Globus pallidus (tissue), 1 donor: ENCODE data around the gene STXBP4.
A peak's percentile ranks its signal among the peaks of the same experiment; 100 is the strongest.

ENCODE experiments used
- DNase-seq: peaks from one replicate; pipeline ENCODE4 v3.0.0-alpha.2; 2015; ENCODE audit warnings: low spot score

STXBP4 gene

GRCh38 chr17:54971901-54972300 is 3.3 kb downstream of the STXBP4 start:
- no peak for DNase-seq

GRCh38 chr17:54972406-54973138 is 4.0 kb downstream of the STXBP4 start:
- DNase-seq = no peak

DNA sequence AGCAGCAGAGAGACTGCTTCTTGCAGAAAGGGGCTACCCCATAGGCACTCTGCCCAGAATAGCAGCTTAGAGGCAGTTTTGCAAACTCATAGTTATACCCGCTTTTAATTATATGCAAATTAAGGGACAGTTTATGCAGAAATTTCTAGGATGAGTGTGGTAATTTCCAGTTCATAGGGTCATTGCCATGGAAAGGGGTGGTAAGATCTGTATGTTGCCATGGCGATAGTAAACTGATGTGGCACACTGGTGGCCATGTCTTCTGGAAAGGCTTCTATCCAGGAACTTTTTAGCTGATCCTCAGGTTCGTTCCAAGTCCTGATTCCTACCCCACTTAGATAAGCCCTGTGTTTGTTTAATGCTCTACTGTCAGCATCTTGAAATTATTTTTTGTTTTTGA is 6.2 kb downstream of the STXBP4 start:
- no peak for DNase-seq

GRCh38 chr17:54976316-54976715 is 7.8 kb downstream of the STXBP4 start:
- no peak for DNase-seq

- no peak for DNase-seq
These were observed 9.2 kb downstream of the STXBP4 start for GRCh38 chr17:54977744-54978143.

DNA sequence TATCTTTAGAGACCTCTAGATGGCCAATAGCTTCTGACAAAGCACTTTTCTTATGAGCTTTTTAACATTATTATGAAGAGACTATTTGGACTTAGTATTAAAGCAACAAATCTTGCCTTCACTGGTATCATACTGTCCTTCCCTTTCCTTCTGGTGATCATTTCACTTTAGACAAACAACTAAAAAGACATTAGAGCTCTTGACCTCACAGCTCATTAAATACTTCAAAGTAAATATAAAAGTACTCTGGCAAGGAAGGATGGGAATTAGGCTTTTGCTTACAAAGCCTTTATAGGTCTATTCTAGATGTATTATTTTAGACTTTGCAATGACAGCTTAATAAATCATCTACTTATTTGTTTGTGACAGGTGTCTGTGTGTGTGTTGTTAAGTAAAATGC is 11.1 kb downstream of the STXBP4 start:
- no peak for DNase-seq

GRCh38 chr17:54980375-54980774 is 11.8 kb downstream of the STXBP4 start:
- DNase-seq = no peak

DNA sequence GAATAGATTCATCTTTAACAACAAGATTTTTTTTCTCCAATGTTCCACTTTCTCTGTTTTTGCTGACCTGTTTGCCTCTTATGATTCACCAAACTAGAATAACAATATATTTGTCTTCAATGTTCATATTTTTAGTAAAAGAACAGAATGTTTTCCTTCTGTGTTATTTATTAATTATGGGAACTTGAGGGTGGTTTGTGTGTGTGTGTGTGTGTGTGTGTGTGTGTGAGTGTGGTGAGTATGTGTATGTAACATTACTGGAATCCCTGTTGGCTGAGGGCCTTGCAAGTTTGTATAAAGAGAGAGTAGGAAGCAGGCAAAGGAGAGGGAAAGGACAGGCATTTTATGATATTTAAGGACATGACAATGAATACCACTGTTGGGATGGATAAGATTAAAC is 13.8 kb downstream of the STXBP4 start:
- no peak for DNase-seq

DNA sequence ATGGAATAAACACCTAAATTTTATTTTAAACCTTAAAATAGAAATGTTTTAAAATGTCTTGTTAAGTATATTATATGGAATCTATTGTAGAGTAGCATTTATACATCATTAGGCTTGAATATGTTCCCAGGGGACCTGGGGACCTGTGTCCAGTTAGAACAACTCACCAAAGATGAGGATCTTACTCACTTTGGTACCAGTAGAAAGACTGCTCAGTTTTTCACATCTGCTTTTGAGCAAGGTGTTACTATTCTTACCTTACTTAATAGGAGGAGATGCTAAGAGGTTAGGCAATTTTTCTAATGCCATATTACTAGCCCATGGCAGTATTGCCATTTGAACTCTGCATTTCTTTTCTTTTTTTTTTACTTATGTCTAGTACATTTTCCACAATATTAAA is 14.7 kb downstream of the STXBP4 start:
- no peak for DNase-seq

DNA sequence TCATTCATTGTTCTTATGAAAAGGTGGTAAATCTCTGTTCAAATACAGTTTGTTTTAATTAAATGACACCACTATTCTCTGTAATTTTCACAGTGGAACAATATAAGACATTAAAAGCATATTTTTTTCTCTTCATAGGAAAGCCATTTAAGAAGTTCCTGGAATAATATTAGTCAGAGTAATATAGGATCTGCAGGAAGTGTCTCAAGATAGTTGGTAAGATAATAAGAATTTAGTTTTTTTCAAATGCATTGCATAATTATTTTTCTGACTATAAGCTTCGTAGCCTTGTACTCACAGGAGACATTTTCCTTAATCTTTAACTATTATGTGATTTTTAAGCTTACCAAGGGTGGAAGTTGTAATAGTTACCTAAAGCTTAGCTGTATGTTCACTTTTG is 16.9 kb downstream of the STXBP4 start:
- no peak for DNase-seq

DNA sequence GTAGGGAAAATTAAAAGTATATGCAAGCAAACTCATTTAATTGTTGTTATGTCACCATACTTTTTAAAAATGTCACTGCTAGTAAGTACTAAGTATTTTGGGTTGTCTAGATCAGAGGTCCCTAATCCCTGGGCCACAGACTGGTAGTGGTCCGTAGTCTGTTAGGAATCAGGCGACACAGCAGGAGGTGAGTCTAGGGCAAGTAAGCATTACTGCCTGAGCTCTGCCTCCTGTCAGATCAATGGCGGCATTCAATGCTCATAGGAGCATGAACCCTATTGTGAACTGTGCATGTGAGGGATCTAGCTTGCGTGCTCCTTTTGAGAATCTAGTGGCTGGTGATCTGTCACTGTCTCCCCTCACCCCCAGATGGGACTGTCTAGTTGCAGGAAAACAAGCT is 21.6 kb downstream of the STXBP4 start:
- no peak for DNase-seq

DNA sequence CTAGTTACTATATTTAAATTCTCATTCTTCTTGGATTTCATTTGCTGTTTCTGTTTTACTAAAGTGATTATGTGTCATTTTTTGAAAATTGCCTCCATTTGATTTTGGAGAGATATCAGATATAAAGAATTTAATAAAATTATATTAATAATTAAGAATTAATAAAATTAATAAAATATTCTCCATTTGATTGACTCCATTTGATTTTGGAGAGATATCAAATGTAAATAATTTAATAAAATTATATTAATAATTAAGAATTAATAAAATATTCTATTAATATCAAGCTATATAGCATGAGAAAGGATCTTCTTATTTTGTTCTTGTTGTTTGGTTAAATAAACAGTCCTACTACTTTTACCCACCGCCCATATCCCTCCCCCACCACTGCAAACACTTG is 23.0 kb downstream of the STXBP4 start:
- DNase-seq = no peak

DNA sequence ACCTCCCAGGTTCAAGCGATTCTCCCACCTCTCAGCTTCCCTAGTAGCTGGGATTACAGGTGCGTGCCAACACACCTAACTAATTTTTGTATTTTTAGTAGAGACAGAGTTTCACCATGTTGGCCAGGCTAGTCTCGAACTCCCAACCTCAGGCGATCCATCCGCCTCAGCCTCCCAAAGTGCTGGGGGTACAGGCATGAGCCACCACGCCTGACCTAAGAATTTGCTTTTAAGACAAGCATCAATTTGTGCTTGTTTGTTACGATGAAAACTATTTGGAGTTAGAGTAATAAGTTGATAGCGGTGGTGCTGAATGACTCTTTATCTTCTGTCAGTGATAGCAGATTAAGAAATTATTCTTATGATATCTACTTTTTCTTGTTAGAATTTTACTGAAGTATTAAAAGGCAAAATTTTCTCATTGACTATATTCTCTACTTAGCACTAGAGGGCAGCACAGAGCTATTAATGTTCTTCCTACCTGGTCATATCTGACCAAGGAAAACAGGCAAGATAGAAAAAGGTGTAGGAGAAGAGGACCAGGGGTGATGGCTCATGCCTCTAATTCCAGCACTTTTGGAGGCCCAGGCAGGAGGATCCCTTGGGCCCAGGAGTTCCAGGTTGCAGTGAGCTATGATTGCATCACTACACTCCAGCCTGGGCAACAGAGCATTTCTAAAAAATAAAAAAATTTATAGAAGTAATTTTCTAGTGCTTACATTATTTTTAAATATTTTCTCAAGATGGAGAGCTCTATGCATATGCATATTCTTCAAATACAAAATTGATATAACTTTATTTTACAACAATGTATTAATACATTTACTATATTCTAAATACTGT is 24.5 kb downstream of the STXBP4 start:
- DNase-seq = peak; percentile 35

DNA sequence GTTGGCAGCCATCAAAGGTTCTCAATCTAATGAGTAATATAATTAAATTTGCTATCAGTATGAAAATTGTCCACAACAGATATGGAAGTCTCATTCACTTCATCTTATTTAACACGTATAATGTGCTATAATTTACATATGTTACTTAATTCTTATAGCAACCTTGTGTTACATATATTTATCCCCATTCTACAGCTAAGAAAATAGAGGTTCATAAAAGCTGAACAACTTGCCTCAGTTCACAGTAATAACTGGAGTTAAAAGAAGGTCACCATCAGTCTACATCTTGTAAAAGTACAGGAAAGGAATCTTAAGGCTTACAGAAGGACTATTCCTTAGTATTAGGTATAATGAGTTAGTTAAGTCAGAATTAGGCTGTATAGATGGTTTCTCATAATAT is 27.9 kb downstream of the STXBP4 start:
- no peak for DNase-seq

- no peak for DNase-seq
These were observed 33.9 kb downstream of the STXBP4 start for GRCh38 chr17:55002458-55002857.

DNA sequence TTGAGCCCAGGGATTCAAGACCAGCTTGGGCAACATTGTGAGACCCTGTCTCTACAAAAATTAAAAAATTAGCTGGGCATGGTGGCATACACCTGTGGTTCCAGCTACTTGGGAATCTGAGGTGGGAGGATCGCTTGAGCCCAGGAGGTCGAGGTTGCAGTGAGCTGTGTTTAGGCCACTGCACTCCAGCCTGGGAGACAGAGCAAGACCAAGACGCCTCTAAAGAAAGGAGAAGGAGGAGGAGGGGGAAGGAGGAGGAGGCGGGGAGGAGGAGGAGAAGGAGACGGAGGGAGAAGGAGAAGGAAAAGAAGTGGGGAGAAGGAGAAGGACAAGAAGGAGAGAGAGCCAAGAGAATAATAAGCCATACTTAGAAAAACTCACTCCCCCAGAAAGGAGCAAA is 35.9 kb downstream of the STXBP4 start:
- no peak for DNase-seq

DNA sequence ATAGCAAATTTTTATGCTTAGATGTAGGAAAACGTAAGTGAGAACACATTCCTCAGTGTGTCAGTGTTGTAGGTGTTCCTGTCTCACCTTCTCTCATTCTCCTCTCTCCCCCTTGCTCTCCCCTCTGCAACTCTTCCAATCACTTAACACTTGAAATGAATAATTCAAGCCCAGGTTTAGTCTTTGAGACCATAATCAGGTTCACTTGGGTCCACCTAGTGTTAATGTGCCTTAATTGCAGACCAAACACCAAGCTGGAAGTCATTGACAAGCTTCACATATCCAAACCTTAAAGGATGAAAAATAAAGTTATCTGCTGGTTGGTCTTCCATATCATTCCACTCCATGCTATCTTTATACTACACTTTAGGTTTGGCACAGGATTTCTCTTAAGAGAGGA is 37.0 kb downstream of the STXBP4 start:
- DNase-seq = no peak

DNA sequence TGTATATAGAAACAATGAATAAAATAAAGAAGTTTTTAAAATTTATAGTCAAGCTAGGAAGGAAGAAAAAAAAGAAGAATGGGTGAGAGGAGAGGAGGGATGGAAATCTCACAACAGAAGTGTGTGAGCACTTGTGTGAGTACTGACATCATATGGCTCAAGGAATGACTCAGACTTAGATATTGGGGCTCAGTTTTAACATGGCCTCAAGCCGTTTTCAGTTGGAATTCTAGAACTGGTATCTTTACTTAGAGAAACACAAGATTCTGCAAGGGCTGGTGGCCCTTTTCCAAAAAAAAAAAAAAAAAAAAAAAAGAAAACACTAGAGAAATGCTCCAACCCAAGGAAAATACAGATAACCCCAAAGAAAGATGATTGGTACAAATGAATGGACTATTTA is 55.1 kb downstream of the STXBP4 start:
- DNase-seq = no peak

DNA sequence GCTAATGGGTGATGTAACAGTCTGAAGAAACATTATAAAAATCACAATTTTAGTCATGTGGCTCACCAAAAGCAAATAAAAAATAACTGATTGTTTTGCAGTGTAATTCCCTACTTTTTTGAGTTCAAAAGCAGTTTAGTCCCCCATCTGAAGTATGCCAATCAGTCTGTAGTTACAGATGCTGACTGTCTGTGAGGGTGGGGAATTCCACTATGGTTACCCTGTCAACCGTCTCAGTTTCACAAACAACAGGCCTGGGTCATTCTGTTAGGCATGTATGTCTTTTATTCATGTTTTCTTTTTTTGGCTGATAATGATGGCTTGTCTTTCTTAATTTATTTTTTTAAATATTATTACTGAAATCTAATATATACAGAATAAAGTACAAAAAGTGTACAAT is 69.3 kb downstream of the STXBP4 start:
- DNase-seq = no peak

DNA sequence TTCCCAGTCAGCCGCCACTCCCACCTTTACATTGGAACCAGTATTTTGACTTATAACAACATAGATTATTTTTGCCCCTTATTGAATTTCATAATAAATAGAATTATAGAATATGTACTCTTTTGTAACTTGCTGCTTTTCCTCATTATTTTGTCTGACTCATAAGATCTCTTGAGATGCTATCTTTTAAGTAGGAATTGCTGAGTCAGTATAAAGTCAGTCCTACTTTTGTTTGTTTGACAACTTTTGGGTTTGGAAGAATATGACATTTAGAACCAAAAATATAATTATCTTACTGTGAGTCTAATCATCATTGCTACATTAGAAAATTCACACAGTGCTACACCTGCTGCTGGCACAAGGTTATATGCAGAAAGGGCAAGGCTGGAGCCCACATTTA is 69.7 kb downstream of the STXBP4 start:
- DNase-seq = no peak

GRCh38 chr17:55040611-55041010 is 72.0 kb downstream of the STXBP4 start:
- peak; percentile 5 for DNase-seq

DNA sequence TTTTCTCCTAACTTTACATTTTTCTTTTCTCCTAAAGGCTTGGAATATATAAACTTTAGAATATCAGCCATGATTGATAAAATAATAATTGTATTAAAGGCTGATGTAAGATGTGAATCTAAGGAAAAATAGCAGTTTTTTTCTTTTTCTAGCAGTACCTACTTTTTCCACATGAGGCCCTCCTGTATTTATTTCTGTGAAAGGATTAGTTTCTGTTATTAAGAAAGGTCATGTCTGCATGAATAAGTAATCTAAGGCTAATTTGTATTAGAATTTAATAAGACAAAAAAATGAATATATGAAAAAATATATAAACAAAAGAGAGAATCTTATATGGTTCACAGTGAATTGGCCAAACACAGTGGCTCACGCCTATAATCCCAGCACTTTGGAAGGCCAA is 85.3 kb downstream of the STXBP4 start:
- DNase-seq = no peak

DNA sequence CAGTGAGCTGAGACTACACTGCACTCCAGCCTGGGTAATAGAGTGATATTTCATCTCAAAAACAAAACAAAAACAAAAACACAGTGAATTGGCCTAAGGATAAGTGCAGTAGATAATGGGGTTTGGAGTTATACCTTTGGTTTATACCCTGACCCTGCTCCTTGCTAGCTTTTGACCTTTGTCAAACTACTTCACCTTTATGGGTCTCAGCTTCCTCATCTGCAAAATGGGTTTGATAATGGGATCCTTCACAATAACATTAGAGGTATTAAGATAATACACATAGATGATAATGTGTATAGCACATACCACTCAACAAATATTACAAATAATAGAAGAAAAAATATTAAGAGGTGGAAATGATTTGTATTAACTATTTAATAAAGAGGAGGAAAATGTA is 85.9 kb downstream of the STXBP4 start:
- DNase-seq = no peak

- no peak for DNase-seq
These were observed 88.0 kb downstream of the STXBP4 start for GRCh38 chr17:55056526-55056925.
